Activated CD4-positive, alpha-beta T cell treated with anti-CD3 and anti-CD28 coated beads, Interleukin-2, amount 10 ng/mL, durations not matched to agents 24 days and 14 days (primary cell): Measurements from ENCODE around the gene DPYSL5. TPM values are rescaled to one million over a fixed set of nuclear protein-coding genes. Genes with fewer than 3 reads are reported as not detected.
"Not testable (repeated sequence)": the region's sequence is repeated elsewhere in the genome, so short reads cannot be mapped to it uniquely, and the experiment has no call there.

Experiments
- DNase-seq: peaks from one replicate; pipeline ENCODE4 v3.0.0; 2022
- H3K27ac Mint-ChIP-seq: one replicate; pipeline ENCODE4 v1.8.0; 2022; ENCODE audit warnings: mild to moderate bottlenecking, mixed read lengths
- H3K27me3 Mint-ChIP-seq: one replicate; pipeline ENCODE4 v1.8.0; 2022; ENCODE audit warnings: mixed read lengths
- H3K36me3 Mint-ChIP-seq: one replicate; pipeline ENCODE4 v1.8.0; 2022; ENCODE audit warnings: low read depth, mild to moderate bottlenecking, mixed read lengths
- H3K4me1 Mint-ChIP-seq: one replicate; pipeline ENCODE4 v1.8.0; 2021; ENCODE audit warnings: mixed read lengths
- H3K4me3 Mint-ChIP-seq: one replicate; pipeline ENCODE4 v1.8.0; 2022; ENCODE audit warnings: mild to moderate bottlenecking, moderate library complexity, mixed read lengths
- H3K9me3 Mint-ChIP-seq: one replicate; pipeline ENCODE4 v1.8.0; 2021; ENCODE audit warnings: mixed read lengths
- intact Hi-C: fragments of 100-400 bp; cut with micrococcal nuclease; formaldehyde crosslinking; loops from one replicate; pipeline ENCODE4 v1.15.1; 2023
- total RNA-seq: library from RNA; stranded (reverse); gene quantifications from 2 replicates; pipeline ENCODE4 v1.2.3, GENCODE V29; 2022

Gene DPYSL5
- total RNA-seq, 1 donor from 2014 or later, result not detected

DNA sequence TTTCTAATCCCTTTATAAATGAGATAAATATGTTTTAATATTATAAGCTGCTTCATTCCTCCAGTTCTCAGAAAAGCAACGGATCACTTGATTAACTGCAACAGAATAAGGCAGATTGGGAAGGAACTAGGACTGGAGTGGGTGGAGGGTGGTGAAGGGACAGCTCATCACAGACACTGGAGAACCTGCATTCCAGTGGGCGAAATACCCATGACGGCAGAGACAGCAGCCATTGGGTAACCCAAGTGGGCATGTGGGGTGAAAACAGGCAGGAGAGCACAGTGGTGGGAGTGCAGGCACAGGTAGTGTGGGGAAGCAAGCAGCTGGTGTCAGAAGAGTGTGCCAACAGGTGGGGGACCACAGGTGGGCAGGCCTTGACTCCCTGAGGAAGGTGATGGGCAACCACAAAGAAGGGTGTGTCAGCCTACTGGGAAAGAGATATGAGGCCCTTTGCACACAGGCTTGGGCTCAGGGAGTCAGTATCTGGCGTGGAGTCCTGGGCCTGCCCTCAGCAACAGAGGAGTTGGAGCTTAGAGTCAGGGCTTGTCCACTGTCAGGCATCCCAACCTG is 27.2 kb downstream of the DPYSL5 start:
- H3K4me1 Mint-ChIP-seq, result no peaks in the 10 kb centered on the region
- no peak overlapping the region for H3K4me3 Mint-ChIP-seq
- H3K9me3 Mint-ChIP-seq, result no peaks in the 10 kb centered on the region
- no peaks in the 10 kb centered on the region for H3K36me3 Mint-ChIP-seq
- no peak overlapping the region for H3K27ac Mint-ChIP-seq
- H3K27me3 Mint-ChIP-seq, result peaks cover 13% of the 10 kb centered on the region
- DNase-seq, result no peak
- intact Hi-C loops, result no loop called here

DNA sequence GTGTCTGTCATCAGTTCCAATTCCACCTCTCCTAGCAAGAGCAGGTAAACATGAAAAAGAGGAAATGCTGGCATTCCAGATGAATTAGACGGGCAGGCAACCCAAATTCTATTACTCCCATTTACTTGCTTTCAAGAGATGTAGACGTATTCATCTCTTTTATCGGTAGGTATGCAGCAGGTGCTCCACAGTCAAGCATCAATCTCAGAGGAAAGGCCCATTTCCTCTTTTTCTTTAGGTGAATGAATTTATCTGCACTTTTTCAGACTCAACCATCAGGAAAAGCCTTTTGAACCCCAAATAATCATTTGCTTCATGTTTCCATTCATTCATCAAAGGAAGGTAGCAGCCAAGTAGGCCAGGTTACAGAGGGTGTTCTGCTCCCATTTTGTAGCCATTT is 27.9 kb downstream of the DPYSL5 start:
- intact Hi-C loops, result no loop called here
- Mint-ChIP-seq H3K36me3 (no peaks in the 10 kb centered on the region), H3K4me1 (no peaks in the 10 kb centered on the region), H3K9me3 (no peaks in the 10 kb centered on the region), H3K4me3 (no peak overlapping the region), H3K27ac (no peak overlapping the region), H3K27me3 (peaks cover 16% of the 10 kb centered on the region)
- no peak for DNase-seq

DNA sequence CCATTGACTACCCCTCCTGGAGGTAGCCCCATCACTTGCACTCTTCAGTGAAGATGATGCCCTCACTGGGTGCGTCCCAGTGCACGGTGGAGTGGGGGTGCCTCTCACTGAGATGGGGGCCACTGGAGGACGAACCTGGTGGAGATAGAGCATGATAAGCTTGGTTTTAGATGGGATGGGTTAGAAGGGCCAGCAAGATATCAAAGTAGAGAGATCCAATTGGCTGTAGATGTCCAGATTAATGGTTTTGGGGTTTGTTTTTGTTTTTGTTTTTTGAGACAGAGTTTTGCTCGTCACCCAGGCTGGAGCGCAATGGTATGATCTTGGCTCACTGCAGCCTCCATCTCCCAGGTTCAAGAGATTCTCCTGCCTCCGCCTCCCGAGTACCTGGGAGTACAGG is 28.3 kb downstream of the DPYSL5 start:
- Mint-ChIP-seq H3K4me3 (no peak overlapping the region), H3K9me3 (no peaks in the 10 kb centered on the region), H3K4me1 (no peaks in the 10 kb centered on the region), H3K27me3 (peaks cover 16% of the 10 kb centered on the region), H3K36me3 (no peaks in the 10 kb centered on the region), H3K27ac (no peak overlapping the region)
- intact Hi-C loops, result no loop called here
- DNase-seq, result no peak

DNA sequence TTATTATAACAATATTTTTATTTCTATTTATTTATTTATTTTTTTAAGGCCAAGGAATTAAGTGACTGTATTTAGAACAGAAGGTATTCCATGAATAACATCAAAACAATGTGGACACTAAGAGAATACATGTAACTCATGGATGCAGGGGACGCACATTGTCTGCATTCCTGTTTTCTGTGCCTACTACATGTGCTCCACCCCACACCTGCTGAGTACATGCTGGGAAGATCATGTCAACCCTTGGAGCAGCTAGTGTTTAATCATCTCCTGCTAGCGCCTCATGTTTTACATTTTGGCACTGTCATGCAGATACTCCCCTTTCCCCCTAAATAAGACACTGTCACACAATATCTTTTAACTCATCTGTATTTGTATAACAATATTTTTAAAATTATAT is 29.3 kb downstream of the DPYSL5 start:
- DNase-seq, result no peak
- Mint-ChIP-seq H3K27ac (no peak overlapping the region), H3K4me1 (no peaks in the 10 kb centered on the region), H3K36me3 (no peaks in the 10 kb centered on the region), H3K4me3 (no peak overlapping the region), H3K9me3 (no peaks in the 10 kb centered on the region), H3K27me3 (peaks cover 11% of the 10 kb centered on the region)
- intact Hi-C loops, result no loop called here

DNA sequence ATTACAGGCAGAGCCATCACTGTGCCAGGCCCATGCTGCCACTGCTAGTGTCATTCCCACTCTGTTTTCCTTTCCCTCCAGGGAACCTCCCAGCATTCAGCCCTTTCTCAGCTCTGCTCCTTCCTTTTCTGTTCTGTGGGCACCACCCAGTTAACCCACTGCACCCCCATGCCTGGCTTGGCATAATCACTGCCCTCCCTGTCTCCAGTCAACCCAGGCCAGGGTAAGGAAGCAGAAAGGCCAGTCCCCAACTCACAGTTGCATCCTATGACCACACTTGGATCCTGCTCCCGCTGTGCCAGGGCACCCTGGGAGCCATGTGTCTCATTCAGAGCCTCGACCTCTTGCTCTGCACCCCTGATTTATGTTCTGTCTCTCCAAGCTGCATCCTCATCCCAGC is 32.2 kb downstream of the DPYSL5 start:
- H3K27ac Mint-ChIP-seq, result no peak overlapping the region
- H3K36me3 Mint-ChIP-seq, result no peaks in the 10 kb centered on the region
- DNase-seq, result no peak
- H3K9me3 Mint-ChIP-seq, result no peaks in the 10 kb centered on the region
- peaks cover 9% of the 10 kb centered on the region for H3K27me3 Mint-ChIP-seq
- H3K4me1 Mint-ChIP-seq, result no peaks in the 10 kb centered on the region
- intact Hi-C loops, result no loop called here
- no peak overlapping the region for H3K4me3 Mint-ChIP-seq

GRCh38 chr2:26880910-26881435 is 33.0 kb downstream of the DPYSL5 start:
- intact Hi-C loops, result no loop called here
- Mint-ChIP-seq H3K27me3 (peaks cover 9% of the 10 kb centered on the region), H3K4me1 (no peaks in the 10 kb centered on the region), H3K4me3 (no peak overlapping the region), H3K36me3 (no peaks in the 10 kb centered on the region), H3K27ac (no peak overlapping the region), H3K9me3 (no peaks in the 10 kb centered on the region)
- no peak for DNase-seq

- H3K9me3 Mint-ChIP-seq, H3K36me3 Mint-ChIP-seq, H3K4me1 Mint-ChIP-seq, H3K4me3 Mint-ChIP-seq, intact Hi-C loops, H3K27ac Mint-ChIP-seq, DNase-seq: not testable (repeated sequence)
- H3K27me3 Mint-ChIP-seq, result peaks cover 11% of the 10 kb centered on the region
Measured at GRCh38 chr2:26882220-26882619, 34.3 kb downstream of the DPYSL5 start.

DNA sequence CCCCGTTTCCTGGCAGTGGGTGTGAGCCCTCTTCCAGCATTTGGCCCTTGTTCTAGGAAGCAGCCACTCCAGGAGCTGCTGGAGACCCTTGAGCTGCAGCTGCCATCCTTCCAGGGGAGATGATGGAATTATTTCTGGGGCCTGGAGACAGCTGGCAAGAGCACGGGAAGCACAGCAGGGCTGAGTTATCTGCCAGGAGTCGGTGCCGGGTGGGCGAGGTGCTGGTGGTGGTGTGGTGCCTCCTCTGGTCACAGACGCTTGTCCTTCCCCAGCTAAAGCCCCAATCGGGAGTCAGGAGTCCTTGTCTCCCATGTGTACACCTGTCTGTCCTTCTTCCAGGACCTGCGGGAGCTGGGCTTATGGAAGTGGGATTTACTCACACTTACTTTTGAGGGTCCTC is 36.0 kb downstream of the DPYSL5 start:
- no peak for DNase-seq
- Mint-ChIP-seq H3K4me1 (no peaks in the 10 kb centered on the region), H3K27ac (no peak overlapping the region), H3K4me3 (no peak overlapping the region), H3K27me3 (peaks cover 8% of the 10 kb centered on the region), H3K36me3 (no peaks in the 10 kb centered on the region), H3K9me3 (no peaks in the 10 kb centered on the region)
- intact Hi-C loops, result no loop called here

- Mint-ChIP-seq H3K4me3 (no peak overlapping the region), H3K27me3 (peaks cover 8% of the 10 kb centered on the region), H3K4me1 (no peaks in the 10 kb centered on the region), H3K9me3 (no peaks in the 10 kb centered on the region), H3K27ac (no peak overlapping the region), H3K36me3 (no peaks in the 10 kb centered on the region)
- no peak for DNase-seq
- intact Hi-C loops, result no loop called here
Measured at GRCh38 chr2:26884486-26884885, 36.6 kb downstream of the DPYSL5 start.

DNA sequence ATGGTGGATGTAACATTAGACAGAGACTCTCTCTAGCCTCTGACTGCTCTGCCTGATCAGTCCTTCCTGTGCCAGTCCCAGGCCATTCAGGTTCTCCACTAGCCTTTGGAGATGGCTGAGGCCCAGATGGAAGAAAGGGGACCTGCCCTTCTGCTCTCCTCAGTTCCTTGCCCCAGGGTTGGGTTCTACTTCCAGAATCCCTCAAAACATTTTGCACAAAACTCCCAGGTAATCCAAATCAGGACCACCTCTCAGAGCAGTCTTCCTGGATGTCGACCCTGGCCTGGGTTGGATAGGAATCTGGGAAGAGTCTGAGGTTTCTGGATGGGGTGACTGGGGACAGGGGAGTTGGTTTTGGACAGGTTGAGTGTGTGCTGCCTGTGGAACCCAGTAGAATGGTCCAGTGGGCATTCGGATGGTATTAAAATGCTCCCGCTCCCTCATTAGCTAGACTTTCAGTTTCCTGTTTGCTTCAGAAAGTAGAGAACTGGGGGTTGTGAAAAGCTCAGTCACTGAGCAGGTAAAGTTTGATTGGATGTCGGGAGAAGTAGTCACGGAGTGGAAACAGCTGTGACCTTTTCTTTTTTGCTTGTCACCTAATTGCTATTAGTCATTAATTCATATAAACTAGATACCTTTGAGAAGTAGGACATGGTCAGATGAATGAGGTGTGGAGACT is 37.9 kb downstream of the DPYSL5 start:
- H3K4me3 Mint-ChIP-seq, result no peak overlapping the region
- no peak overlapping the region for H3K27ac Mint-ChIP-seq
- no peaks in the 10 kb centered on the region for H3K4me1 Mint-ChIP-seq
- H3K9me3 Mint-ChIP-seq, result no peaks in the 10 kb centered on the region
- H3K27me3 Mint-ChIP-seq, result peaks cover 5% of the 10 kb centered on the region
- no peak for DNase-seq
- intact Hi-C loops, result no loop called here
- no peaks in the 10 kb centered on the region for H3K36me3 Mint-ChIP-seq

DNA sequence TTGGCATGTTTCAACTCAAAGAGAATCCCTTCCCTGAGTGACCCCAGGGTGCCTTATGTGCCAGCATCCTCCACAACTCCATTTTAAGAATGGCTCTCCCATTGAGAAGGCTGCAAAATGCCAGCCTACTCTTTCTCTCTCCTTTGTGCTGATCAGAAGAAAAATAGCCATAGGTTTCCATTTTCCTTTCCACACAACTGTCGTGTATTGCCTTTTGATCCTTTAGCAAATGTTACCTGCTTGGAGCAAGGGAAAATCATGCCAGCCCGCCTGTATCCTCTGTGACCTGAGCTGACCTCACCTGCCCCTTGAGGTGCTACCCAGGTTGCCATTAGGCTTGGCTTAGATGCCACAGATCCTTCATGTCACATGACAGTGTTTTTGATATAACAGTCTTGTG is 38.8 kb downstream of the DPYSL5 start:
- no peak overlapping the region for H3K4me3 Mint-ChIP-seq
- H3K27me3 Mint-ChIP-seq, result peaks cover 5% of the 10 kb centered on the region
- H3K27ac Mint-ChIP-seq, result no peak overlapping the region
- H3K36me3 Mint-ChIP-seq, result no peaks in the 10 kb centered on the region
- intact Hi-C loops, result no loop called here
- no peak for DNase-seq
- H3K4me1 Mint-ChIP-seq, result no peaks in the 10 kb centered on the region
- H3K9me3 Mint-ChIP-seq, result no peaks in the 10 kb centered on the region

- intact Hi-C loops, result no loop called here
- Mint-ChIP-seq H3K9me3 (no peaks in the 10 kb centered on the region), H3K27ac (no peak overlapping the region), H3K4me1 (no peaks in the 10 kb centered on the region), H3K36me3 (no peaks in the 10 kb centered on the region), H3K4me3 (no peak overlapping the region), H3K27me3 (peaks cover 5% of the 10 kb centered on the region)
- DNase-seq, result no peak
Measured at GRCh38 chr2:26887151-26887550, 39.2 kb downstream of the DPYSL5 start.

- peaks cover 5% of the 10 kb centered on the region for H3K27me3 Mint-ChIP-seq
- H3K4me3 Mint-ChIP-seq, result no peak overlapping the region
- H3K27ac Mint-ChIP-seq, result no peak overlapping the region
- no peaks in the 10 kb centered on the region for H3K4me1 Mint-ChIP-seq
- intact Hi-C loops, result no loop called here
- H3K36me3 Mint-ChIP-seq, result no peaks in the 10 kb centered on the region
- DNase-seq, result no peak
- no peaks in the 10 kb centered on the region for H3K9me3 Mint-ChIP-seq
Measured at GRCh38 chr2:26889796-26890195, 41.9 kb downstream of the DPYSL5 start.

GRCh38 chr2:26890341-26891000 is 42.5 kb downstream of the DPYSL5 start:
- intact Hi-C loops, result no loop called here
- Mint-ChIP-seq H3K4me1 (no peaks in the 10 kb centered on the region), H3K4me3 (no peak overlapping the region), H3K27me3 (peaks cover 5% of the 10 kb centered on the region), H3K27ac (no peak overlapping the region), H3K36me3 (no peaks in the 10 kb centered on the region), H3K9me3 (no peaks in the 10 kb centered on the region)
- DNase-seq, result no peak
